Erythroblast (primary cell): ENCODE measurements around the gene OBSCN.

Experiments used
- DNase-seq, 2 experiments: peaks; one replicate each; lab custom pipeline; 2025; lab: John Stamatoyannopoulos, UW
- GATA1 ChIP-seq: IDR thresholded peaks from 2 replicates; pipeline ENCODE4 v1.6.1; 2011; ENCODE audit warnings: low read depth, mild to moderate bottlenecking, control low read depth, low read length, moderate library complexity
- POLR2A ChIP-seq: IDR thresholded peaks from 2 replicates; pipeline ENCODE4 v1.6.1; 2011; ENCODE audit warnings: mild to moderate bottlenecking, low read length

The OBSCN gene

GRCh38 chr1:228297242-228297641 lies 89.4 kb downstream of the OBSCN start:
- TF ChIP-seq POLR2A (no peak), GATA1 (no peak)
- DNase-seq, result no peak

GRCh38 chr1:228297822-228298221 lies 90.0 kb downstream of the OBSCN start:
- no peak for DNase-seq
- TF ChIP-seq GATA1 (no peak), POLR2A (no peak)

GRCh38 chr1:228298471-228298870 lies 90.6 kb downstream of the OBSCN start:
- DNase-seq, result no peak
- no peak for TF ChIP-seq GATA1
- TF ChIP-seq POLR2A, result no peak

- no peak for TF ChIP-seq POLR2A
- TF ChIP-seq GATA1, result no peak
- no peak for DNase-seq
Observed at GRCh38 chr1:228299211-228299610, 91.4 kb downstream of the OBSCN start.

GRCh38 chr1:228299901-228300300 lies 92.1 kb downstream of the OBSCN start:
- DNase-seq, result no peak
- TF ChIP-seq GATA1 (no peak), POLR2A (no peak)

GRCh38 chr1:228302086-228302485 lies 94.2 kb downstream of the OBSCN start:
- no peak for TF ChIP-seq POLR2A
- no peak for TF ChIP-seq GATA1
- no peak for DNase-seq

- no peak for DNase-seq
- no peak for TF ChIP-seq GATA1
- no peak for TF ChIP-seq POLR2A
Observed at GRCh38 chr1:228303596-228303995, 95.8 kb downstream of the OBSCN start.

- no peak for DNase-seq
- TF ChIP-seq POLR2A, result no peak
Observed at GRCh38 chr1:228304225-228304624, 96.4 kb downstream of the OBSCN start.

GRCh38 chr1:228304766-228305395 lies 97.0 kb downstream of the OBSCN start:
- DNase-seq, result no peak
- no peak for TF ChIP-seq POLR2A
- no peak for TF ChIP-seq GATA1

- DNase-seq, result no peak
- TF ChIP-seq GATA1, result no peak
Observed at GRCh38 chr1:228305721-228306152, 97.9 kb downstream of the OBSCN start.

GRCh38 chr1:228306275-228307217 lies 98.7 kb downstream of the OBSCN start:
- TF ChIP-seq GATA1 (no peak), POLR2A (no peak)
- no peak for DNase-seq

GRCh38 chr1:228307218-228308023 lies 99.6 kb downstream of the OBSCN start:
- no peak for TF ChIP-seq POLR2A
- no peak for TF ChIP-seq GATA1

GRCh38 chr1:228308085-228308601 lies 100.3 kb downstream of the OBSCN start:
- TF ChIP-seq GATA1 (no peak), POLR2A (no peak)
- no peak for DNase-seq

More at GRCh38 chr1:228307218-228308023, 99.6 kb downstream of the OBSCN start:
- DNase-seq, result no peak
